Measurements from ENCODE around the gene GPBP1L1.
"Not testable (repeated sequence)": the region's sequence is repeated elsewhere in the genome, so short reads cannot be mapped to it uniquely, and the experiment has no call there.

The GPBP1L1 gene

GRCh38 chr1:45635211-45635610, 51.1 kb downstream of the GPBP1L1 start:
- no peak for DNase-seq (ENCODE audit: low spot score)

- DNase-seq (ENCODE audit: low spot score) = no peak
These were observed 55.9 kb downstream of the GPBP1L1 start for GRCh38 chr1:45630429-45630828.

- no peak for DNase-seq (ENCODE audit: low spot score)
These were observed 57.3 kb downstream of the GPBP1L1 start for GRCh38 chr1:45629035-45629434.

DNA sequence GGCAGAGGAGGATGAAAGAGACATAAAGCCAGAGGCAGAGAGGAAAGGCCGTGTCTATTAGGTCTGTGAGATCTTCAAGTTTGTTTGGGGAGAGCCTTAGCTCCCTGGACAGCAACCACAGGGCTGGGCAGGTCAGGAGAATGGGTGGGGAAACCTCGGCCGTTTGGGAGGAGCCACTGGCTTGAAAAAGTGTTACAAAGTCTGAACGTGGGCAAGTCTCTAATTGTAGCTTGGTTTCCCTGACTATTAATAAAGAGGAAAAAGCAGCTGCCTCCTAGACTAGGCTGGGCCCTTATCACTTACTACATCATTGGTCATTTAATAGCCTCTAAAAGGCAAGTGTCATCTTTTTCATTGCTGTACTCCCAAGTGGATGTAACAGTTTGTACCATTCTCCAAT, 62.4 kb downstream of the GPBP1L1 start, which contains the start of gene CCDC17:
Gene CCDC17, minus strand, starts transcription at position 83 of the 400 bp plus-strand sequence. CDS start 145 bp downstream, outside the sequence.
- peak; percentile 16 for DNase-seq (ENCODE audit: low spot score)

DNA sequence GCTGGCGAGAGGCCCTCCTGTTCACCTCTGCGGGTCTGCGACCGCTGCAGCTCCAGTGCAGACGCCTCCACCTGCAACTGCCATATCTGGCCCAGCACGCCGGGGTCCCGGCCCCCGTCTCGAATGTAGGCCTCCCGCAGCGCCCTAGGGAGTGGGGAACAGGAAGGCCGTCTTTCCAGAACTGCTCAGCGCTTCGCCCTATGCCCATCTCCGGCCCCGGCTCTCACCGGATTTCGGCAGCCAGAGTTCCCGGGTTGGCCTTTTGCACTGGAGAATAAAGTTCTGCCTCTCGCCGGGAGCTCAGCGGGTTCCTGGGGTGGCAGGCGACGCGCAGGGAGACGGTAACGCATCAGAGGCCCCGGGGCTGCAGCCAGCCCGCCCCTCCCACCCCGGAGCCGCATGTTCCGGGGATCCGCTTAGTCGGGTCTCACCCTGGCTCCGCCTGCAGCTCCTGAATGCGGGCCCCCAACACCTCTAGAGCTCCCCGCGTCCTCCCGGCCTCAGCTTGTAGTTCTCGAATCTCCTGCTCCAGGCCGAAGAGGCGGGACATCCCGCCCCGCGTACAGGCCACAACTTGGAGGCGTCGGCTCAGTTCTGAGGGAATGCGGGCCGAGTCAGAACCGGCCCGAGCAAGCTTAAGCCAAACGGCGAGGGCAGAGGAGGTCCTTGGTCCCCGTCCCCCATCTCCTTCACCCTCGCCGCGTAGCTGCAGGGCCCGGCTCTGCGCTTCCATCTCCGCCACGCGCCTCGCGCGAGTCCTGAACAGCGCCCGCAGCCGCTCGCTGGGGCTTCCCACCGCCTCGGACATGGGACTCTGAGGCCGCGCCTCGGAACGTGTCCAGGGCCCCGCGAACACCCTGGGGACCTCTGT, 63.6 kb downstream of the GPBP1L1 start:
- no peak for DNase-seq (ENCODE audit: low spot score)

DNA sequence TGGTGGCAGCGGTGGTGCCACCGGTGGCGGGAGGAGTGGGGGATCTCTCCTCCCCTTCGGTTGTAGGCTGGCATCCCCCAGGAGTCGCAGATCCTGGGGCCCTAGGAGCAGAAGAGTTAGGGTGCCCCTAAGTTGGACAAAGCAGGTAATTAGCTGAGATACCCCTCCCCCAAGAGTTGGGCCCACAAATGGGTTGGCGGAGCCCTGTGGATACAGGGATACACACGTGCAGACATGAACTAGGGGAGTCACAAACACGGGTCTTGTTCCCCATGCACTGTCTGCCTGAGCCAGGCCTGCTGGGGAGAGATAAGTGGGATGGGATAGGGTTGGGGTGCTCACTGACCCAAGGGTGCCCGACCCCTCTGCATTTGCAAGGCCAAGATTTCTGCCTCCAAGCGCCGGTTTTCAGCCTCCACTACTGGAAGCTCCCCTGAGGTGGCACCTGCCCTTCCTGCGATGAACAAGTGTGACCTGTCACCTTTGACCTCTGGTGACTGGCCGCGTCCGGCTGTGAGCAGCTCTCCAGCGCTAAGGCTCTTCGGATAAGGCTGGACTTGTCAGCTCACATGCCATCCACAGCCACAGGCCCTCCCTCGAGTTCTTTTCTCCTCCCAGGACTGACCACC, 64.3 kb downstream of the GPBP1L1 start:
- DNase-seq (ENCODE audit: low spot score) = no peak

DNA sequence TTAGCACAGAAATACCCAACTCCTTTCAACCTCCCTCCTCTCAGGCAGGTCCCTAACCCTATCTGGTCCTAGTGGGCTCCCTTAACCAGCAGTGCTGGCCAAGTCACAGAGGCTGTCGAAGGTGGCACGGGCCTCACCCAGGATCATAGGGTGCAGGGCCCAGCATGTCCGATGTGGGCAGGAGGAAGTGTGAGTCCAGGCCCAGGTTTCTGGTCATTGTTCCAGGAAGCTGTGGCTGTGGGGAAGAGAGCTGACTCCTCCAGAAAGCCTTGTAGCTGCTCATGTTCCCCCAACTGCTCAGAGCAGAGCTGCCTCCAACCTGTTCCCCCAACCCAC, 64.9 kb downstream of the GPBP1L1 start:
- no peak for DNase-seq (ENCODE audit: low spot score)

GRCh38 chr1:45620588-45621500, 65.5 kb downstream of the GPBP1L1 start:
- DNase-seq (ENCODE audit: low spot score) = peak; percentile 11

DNA sequence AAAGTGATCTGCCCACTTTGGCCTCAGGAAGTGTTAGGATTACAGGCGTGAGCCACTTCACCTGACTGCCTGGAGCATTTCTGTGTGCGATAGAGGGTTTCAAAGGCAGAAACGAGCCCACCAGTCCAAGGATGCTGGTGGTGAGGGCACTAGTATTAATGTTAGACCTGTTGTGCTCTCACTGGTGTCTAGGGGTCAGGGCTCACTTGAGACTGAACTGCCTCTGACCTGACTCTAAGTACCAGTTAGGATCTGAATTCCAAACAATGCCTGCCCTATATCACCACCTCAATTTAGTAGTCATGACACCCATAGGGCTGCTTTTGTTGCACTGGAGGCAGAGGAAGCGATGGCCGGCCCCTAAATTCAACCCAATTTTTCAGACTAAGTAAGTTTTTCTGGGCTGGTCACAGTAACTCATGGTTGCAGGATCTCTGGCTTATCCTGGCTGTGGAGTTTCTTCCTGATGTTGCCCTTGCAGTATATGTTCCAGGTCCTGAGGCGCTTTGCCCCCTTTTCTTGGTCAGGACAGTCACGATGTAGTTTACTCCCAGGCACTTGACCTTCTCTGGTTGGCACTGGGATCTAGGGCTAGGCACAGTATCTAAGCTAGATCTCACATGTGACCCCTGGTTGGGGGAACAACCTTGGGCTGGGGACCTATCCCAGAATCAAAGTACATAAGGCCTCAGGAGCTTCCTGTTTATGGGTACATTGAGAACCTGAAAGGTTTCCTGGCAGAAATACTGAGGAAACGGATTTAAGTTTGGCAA, 67.0 kb downstream of the GPBP1L1 start:
- no peak for DNase-seq (ENCODE audit: low spot score)

DNA sequence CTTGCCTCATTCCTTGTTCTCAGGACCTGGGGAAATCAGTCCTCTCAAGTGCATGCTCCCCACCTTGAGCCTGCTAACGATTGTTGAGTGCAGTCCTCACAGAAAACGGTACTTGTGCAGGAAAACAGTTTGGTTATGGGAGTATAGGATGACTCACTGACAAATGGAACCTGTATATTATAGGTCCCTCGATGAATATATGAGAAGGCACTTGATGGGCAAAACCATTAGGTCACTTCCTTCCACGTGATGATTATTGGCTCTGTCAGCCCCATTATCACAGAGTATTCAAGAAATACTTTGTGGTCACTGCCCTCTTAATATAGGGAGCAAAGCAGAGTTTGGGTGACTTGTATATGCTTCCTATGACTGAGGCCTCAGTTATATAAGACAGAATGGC, 68.7 kb downstream of the GPBP1L1 start:
- no peak for DNase-seq (ENCODE audit: low spot score)

GRCh38 chr1:45615885-45616284, 70.4 kb downstream of the GPBP1L1 start:
- no peak for DNase-seq (ENCODE audit: low spot score)

DNA sequence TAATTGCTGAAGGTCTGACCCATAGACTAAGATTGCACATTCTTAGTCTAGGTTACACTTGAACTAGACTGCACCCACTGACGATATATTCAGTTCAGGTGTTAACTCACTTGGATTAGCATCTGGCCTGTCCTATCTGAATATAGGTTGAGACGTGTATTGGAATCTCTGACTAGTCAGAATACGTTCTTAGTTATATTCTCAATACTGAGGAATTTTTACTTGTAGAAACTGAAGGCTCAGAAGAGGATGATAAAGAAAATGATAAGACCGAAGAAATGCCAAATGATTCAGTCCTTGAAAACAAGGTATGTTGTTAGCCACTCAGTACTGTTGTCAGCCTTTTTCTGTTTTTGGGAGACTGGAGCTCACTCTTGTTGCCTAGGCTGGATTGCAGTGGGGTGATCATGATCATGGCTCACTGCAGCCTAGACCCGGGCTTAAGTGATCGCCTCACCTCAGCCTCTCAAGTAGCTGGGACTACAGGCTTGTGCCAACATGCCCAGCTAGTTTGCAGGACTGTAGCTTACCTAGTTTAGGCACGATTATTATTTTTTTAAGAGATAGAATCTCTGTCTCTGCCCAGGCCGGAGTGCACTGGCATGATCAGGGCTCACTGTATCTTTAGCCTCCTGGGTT, 73.3 kb downstream of the GPBP1L1 start:
- DNase-seq (ENCODE audit: low spot score) = no peak

- DNase-seq (ENCODE audit: low spot score) = no peak
These were observed 75.6 kb downstream of the GPBP1L1 start for GRCh38 chr1:45610589-45611226.

DNA sequence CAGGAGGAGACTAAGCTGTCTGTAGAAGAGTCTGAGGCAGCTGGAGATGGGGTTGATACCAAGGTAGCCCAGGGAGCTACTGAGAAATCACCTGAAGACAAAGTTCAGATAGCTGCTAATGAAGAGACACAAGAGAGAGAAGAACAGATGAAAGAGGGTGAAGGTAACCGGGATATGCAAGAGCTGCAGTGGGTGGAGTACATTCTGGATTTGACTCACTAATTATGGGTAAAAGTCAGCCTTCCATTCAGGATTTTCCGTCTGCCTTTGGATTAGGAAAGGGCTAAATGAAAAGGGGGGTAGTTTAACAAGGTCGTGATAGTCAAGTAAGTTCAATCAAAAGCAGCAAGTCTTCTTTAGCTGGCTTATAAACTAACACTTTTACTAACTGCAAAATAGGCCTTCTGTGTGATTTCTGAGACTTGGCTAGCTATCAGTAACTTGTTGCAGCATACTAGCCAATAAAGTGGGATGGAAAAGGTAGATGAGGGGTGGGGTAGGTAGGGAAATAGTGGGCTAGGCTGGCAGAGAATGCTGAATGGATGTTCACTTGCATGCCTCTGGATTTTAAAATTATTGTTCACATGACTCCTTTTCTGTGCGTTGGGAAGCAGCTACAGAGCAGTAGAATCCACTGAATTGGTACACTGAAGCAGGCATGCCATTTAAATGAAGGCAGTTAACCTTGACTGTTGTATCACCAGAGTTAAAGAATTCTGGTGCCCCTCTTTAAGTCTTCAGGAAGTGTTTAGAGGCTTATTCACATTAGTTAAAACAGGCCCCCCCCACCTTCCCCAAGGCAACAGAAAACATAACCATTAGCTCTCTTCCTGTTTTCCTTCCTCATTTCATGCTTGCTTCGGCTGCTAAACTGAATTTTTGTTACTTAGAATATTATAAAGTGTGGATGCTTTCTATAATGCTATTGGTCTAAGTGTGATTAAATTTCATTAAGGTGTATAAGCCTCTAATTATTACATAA, 77.9 kb downstream of the GPBP1L1 start:
- no peak for DNase-seq (ENCODE audit: low spot score)

DNA sequence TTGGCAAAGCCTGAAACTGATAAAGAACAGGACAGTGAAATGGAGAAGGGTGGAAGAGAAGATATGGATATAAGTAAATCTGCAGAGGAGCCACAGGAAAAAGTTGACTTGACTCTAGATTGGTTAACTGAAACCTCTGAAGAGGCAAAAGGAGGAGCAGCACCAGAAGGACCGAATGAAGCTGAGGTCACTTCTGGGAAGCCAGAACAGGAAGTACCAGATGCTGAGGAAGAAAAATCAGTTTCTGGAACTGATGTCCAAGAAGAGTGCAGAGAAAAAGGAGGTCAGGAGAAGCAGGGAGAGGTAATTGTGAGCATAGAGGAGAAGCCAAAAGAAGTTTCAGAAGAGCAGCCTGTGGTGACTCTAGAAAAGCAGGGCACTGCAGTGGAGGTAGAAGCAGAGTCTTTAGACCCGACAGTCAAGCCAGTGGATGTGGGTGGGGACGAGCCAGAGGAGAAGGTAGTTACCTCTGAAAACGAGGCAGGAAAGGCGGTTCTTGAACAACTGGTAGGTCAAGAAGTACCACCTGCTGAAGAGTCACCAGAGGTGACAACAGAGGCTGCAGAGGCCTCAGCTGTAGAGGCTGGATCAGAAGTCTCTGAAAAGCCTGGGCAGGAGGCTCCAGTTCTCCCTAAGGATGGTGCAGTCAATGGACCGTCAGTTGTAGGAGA, 78.8 kb downstream of the GPBP1L1 start:
- DNase-seq (ENCODE audit: low spot score) = no peak

DNA sequence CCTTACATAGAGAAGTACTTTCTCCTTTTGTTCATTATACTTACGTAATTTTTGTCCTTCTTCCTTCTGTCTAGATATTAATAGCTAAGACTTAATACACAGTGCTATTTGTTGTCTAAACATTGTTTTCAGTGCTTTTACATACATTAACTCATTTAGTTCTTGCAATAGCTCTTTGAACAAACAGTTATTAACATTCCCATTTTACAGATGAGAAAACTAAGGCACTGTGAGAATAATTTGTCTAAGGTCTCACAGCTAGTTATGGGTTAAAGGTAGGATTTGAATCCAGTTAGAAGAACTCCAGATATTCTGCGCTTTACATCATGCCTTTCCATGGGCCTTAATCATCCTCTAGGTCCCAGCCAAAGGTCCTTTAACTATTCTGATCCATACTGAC, 82.1 kb downstream of the GPBP1L1 start:
- no peak for DNase-seq (ENCODE audit: low spot score)

- not testable (repeated sequence) for DNase-seq (ENCODE audit: low spot score)
These were observed 89.6 kb downstream of the GPBP1L1 start for GRCh38 chr1:45596765-45597164.

DNA sequence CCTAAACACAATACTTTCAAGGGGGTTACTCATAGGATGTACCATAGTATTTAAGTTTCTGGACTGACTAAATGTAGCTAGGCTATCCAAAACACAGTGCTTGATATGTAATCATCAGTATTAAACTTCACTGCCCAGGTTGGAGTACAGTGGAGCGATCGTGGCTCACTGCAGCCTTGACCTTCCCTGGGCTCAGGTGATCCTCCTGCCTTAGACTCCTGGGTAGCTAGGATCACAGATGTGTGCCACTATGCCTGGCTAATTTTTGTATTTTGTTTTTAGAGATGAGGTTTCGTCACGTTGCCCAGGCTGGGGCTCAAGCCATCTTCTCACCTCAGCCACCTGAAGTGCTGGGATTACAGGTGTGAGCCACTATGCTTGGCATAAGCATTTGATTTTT, 91.9 kb downstream of the GPBP1L1 start:
- DNase-seq (ENCODE audit: low spot score) = no peak

DNA sequence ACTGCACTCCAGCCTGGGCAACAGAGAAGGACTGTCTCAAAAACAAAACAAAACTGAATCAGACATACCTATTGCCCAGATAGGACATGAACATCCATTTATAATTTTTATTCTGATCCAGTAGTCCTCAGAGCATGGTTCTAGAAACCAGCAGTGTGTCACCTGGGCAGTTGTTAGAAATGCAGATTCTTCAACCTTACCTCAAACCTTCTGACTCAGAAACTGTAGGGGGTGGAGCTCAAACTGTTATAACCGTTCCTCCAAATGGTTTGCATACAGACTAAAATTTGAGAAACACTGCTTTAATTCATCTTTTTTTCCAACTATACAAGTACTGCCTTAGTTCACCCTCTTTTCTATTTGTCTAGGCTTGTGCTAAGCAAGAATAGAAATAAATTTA, 96.5 kb downstream of the GPBP1L1 start:
- no peak for DNase-seq (ENCODE audit: low spot score)
